GF-D8 (cell line): ENCODE data around the gene ANKZF1.

Experiments
- DNase-seq: peaks from one replicate; lab custom pipeline; 2025; lab: John Stamatoyannopoulos, UW

The ANKZF1 gene

GRCh38 chr2:219282943-219283581, 53.5 kb downstream of the ANKZF1 start:
- no peak for DNase-seq

- no peak for DNase-seq
Measured at GRCh38 chr2:219284501-219285372, 55.1 kb downstream of the ANKZF1 start.

DNA sequence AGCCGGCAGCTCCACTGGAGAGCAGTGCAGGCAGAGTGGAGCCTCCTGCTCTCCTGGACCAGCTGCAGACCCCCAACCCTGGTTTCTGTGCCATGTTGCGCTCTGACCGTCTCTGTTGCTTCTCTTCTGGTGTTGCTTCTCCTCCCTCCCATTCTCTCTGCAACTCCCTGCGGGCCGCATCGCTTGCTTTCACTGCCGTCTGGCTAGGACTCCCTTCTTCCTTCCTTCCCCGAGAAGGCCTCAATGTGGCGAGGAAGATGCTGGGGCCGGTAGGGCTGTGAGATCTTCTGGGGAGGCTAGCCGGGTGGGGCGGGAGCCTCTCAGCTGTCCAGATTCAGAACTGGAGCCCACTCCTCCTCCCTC, 55.7 kb downstream of the ANKZF1 start:
- no peak for DNase-seq

DNA sequence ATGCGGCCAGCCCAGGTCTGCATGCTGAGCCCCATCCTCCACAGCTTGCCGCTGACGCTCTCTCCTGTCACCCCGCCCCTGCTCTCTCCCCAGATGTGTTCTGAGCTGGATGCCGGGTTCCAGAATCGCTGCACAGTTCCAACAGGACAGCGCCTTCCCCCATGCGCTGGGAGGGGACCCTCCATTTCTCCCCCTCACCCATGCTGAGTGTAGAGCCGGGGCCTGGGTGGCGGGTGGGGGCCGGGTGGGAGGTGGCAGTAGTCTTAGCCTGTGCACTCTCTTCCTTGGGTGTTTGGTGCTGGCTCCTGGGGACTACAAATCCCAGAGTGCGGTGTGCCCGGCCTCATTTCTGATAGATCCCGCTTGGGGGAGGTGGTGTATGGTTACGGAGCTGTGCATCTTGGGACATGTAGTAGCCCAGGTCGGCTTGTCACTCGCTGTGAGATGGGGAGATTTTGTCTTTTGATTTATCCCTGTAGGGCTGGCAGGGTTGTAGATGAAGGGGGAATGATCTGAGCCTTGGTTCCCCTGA, 56.4 kb downstream of the ANKZF1 start:
- no peak for DNase-seq
